Activated naive CD4-positive, alpha-beta T cell treated with anti-CD3 and anti-CD28 coated beads, Interleukin-2, amount 50 U/mL, for 24 hours (primary cell): ENCODE measurements around the gene USP49.

Experiments
- H3K27ac Mint-ChIP-seq: one replicate; pipeline ENCODE4 v1.8.0; 2021; ENCODE audit warnings: mild to moderate bottlenecking, mixed read lengths
- H3K27me3 Mint-ChIP-seq: one replicate; pipeline ENCODE4 v1.8.0; 2021; ENCODE audit warnings: mixed read lengths
- H3K36me3 Mint-ChIP-seq: one replicate; pipeline ENCODE4 v1.8.0; 2021; ENCODE audit warnings: mixed read lengths
- H3K4me1 Mint-ChIP-seq: one replicate; pipeline ENCODE4 v1.8.0; 2021; ENCODE audit warnings: mixed read lengths
- H3K4me3 Mint-ChIP-seq: one replicate; pipeline ENCODE4 v1.8.0; 2021; ENCODE audit warnings: mild to moderate bottlenecking, mixed read lengths
- H3K9me3 Mint-ChIP-seq: one replicate; pipeline ENCODE4 v1.8.0; 2021; ENCODE audit warnings: mixed read lengths

USP49 gene

DNA sequence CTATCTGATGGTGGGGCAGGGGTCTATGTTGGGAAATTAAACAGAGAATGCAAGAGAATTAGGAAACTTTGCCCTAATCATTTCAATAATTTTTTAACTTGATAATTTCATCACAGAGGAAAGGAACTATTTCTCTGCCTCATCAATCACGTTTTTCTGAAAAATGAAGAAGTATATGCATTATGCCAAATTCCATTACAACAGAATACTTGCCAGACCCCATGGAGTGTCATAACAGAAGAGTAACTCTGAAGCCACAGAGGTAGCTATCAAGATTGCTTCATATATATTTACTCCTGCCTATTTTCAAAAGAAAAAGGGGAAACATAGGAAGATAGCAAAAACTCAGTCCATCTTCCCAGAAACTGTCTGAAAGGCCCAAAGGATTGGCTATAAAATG, 5.7 kb upstream of the USP49 start:
- Mint-ChIP-seq H3K27ac (no peak overlapping the region), H3K36me3 (no peaks in the 10 kb centered on the region), H3K4me1 (peaks cover 26% of the 10 kb centered on the region), H3K4me3 (no peak overlapping the region), H3K9me3 (no peaks in the 10 kb centered on the region), H3K27me3 (no peaks in the 10 kb centered on the region)

DNA sequence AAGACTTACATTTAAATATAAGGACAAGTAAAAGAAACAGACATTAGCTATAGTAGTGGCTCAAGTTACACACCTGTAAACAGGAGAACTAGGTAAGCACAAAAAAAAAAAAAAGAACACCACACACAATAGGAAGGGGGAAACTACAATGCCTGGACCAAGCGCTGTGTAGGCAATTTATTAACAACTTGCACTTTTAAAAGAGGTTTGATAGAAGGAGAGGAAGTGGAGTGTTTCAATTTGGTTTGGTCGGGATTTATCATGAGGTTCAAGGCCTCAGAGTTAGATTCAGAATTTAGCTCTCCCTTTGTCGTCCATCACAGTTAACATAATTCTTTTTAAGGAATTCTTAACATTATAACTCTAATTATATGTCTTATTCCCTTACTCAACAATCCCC, 1.1 kb upstream of the USP49 start:
- Mint-ChIP-seq H3K27ac (no peak overlapping the region), H3K4me1 (peaks cover 12% of the 10 kb centered on the region), H3K4me3 (no peak overlapping the region), H3K27me3 (no peaks in the 10 kb centered on the region), H3K9me3 (no peaks in the 10 kb centered on the region), H3K36me3 (no peaks in the 10 kb centered on the region)

DNA sequence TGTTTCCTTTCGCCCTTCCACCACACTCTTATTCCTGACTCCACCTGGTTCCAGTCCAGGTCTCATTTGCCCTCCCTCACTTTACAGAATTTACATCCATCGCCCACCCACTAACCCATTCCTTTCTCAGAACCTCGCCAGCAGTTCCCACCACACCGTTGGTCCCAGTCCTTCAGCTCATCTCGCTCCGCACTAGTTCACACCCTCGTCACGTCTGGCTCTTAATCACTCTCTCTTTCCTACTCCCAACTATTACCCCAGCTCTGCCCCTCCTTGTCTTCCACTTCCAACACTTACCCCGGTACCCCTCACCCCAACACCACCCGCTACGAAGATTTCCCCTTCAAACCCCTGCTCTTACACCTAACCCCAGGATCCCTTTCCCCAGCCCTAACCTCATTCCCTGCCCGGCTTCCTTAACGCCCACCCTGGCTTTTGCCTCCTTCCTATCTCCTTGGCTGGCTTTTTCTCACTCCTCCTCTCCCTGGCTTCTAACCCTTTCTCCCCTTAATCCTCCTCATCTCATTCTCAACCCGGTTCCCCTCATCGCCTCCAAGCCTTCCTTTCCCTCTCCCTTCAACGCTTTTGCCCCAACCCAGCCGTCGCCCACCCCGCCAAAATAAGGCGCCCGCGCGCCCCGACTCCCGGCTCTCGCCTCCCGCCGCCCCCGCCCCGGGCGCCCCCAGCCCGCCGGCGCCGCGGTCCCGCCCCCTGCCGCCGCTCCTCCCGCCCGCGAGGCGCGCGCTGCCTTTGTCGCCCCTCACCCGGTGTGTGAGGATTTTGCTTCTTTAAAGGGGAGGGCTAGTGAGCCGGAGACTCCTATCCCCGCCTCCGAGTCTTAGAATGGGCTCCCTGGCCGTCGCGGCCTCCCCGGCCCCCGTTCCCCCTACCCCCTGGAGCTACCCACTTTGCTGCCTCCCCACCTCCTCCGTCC, 542 bp downstream of the USP49 start:
- Mint-ChIP-seq H3K27me3 (no peaks in the 10 kb centered on the region), H3K36me3 (no peaks in the 10 kb centered on the region), H3K27ac (no peak overlapping the region), H3K4me1 (peaks cover 12% of the 10 kb centered on the region), H3K4me3 (no peak overlapping the region), H3K9me3 (no peaks in the 10 kb centered on the region)

DNA sequence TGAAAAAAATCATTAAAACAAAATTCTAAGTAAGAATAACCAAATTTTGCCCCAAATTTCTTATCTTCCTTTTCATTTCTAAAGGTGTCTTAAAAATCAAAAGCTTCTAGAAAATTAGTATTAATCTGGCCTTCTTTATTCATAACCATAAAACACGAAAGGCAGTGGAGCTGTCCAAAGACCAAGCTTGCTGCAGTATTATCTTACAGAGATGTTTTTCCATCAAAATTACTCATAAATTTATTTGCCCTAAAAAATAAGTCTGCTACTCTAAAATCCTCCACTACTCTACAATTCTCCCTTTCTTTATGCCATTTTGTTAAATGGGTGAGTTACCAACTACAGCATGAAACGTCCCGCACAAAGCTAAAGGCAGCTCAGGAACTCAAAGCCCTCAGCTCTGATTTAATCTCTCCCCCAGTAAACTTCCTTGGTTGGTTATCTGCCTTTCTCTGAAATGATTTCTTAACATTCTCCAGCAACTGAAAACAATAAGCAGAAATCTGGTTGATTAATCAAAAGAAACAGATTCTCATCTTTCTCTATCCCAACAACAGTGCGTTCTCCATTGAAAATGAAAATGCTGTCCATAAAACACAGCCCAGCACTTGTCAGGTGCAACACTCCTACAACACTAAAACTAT, 2.1 kb downstream of the USP49 start:
- peaks cover 12% of the 10 kb centered on the region for H3K4me1 Mint-ChIP-seq
- H3K27me3 Mint-ChIP-seq = no peaks in the 10 kb centered on the region
- no peak overlapping the region for H3K27ac Mint-ChIP-seq
- no peak overlapping the region for H3K4me3 Mint-ChIP-seq
- H3K9me3 Mint-ChIP-seq = no peaks in the 10 kb centered on the region
- H3K36me3 Mint-ChIP-seq = no peaks in the 10 kb centered on the region

DNA sequence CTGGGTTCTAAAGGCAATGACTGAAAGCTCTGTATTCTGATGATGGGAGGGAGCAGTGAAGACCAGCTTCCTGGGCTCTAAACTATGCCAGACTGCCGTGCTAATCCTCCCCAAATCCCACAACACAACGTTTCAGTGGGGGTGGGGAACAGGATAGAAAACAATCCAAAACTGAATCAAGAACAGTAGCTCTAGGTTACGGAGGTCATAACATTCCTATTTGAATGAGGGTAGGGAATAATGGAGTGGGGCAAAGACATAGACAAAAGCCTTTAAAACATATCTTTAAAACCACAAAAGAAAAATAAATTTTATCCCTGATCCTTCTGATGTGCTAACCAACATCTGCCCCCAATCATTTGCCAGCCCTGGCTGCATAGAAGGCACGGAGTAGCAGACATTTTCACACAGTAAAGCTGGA, 7.8 kb downstream of the USP49 start:
- H3K36me3 Mint-ChIP-seq = no peaks in the 10 kb centered on the region
- no peak overlapping the region for H3K27ac Mint-ChIP-seq
- H3K4me1 Mint-ChIP-seq = no peaks in the 10 kb centered on the region
- no peaks in the 10 kb centered on the region for H3K9me3 Mint-ChIP-seq
- no peak overlapping the region for H3K4me3 Mint-ChIP-seq
- H3K27me3 Mint-ChIP-seq = no peaks in the 10 kb centered on the region

DNA sequence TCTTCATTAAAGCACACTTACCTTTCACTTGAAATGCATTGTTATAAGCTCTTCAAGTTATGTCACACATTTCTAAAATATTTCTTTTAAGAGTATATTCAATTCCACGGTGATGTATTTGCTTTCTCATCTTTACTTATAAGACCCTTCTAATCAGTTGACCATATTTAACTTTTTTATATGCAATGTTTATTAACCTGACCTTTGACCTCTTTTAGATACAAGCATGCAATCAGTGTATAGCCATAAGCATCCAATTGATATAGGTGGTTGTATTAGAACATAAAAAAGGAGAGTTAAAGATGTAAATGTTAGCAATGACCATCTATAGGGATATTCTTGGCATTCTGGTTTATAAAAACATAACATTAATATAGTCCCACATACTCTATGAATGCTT, 9.2 kb downstream of the USP49 start:
- Mint-ChIP-seq H3K27ac (no peak overlapping the region), H3K27me3 (no peaks in the 10 kb centered on the region), H3K9me3 (no peaks in the 10 kb centered on the region), H3K4me3 (no peak overlapping the region), H3K36me3 (no peaks in the 10 kb centered on the region), H3K4me1 (no peaks in the 10 kb centered on the region)

DNA sequence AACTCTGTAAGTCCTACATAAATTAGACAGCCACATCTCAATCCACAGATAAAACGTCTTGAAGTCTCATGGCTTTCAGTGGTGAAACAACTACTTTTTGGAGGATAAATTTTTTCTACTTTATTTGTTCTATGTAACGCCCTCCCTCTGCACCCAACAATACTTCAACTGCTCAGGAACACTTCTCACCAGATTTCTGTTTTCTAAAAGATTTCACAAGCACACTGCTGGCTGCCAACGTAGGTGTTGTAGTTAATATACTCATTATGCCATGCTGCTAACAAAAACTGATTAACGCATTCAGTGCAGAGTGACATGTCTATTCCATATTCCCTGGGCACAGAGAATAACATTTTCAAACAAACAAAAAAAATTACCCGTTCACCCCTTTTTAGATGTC, 10.2 kb downstream of the USP49 start:
- Mint-ChIP-seq H3K4me1 (no peaks in the 10 kb centered on the region), H3K36me3 (no peaks in the 10 kb centered on the region), H3K4me3 (no peak overlapping the region), H3K27me3 (no peaks in the 10 kb centered on the region), H3K27ac (no peak overlapping the region), H3K9me3 (no peaks in the 10 kb centered on the region)

DNA sequence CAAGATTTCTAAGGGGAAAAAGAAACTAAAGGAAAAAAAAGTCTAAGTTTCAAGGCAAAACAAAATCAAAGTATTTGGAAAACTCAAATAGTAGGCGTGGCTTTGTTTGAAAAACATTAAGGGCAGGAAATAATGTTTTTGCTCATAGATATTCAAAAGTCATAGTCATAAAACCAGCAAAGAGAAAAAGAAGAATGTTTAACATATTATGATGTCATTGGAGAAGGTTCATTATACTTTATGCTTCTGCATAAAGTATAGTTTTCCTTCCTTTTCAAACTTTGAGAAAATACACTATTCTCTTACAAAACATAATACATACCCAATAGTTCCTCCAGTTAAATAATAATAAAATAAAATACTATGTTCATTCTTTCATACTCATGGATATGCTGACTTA, 13.7 kb downstream of the USP49 start:
- H3K4me3 Mint-ChIP-seq = no peak overlapping the region
- H3K27me3 Mint-ChIP-seq = no peaks in the 10 kb centered on the region
- H3K4me1 Mint-ChIP-seq = no peaks in the 10 kb centered on the region
- H3K36me3 Mint-ChIP-seq = no peaks in the 10 kb centered on the region
- no peak overlapping the region for H3K27ac Mint-ChIP-seq
- no peaks in the 10 kb centered on the region for H3K9me3 Mint-ChIP-seq

DNA sequence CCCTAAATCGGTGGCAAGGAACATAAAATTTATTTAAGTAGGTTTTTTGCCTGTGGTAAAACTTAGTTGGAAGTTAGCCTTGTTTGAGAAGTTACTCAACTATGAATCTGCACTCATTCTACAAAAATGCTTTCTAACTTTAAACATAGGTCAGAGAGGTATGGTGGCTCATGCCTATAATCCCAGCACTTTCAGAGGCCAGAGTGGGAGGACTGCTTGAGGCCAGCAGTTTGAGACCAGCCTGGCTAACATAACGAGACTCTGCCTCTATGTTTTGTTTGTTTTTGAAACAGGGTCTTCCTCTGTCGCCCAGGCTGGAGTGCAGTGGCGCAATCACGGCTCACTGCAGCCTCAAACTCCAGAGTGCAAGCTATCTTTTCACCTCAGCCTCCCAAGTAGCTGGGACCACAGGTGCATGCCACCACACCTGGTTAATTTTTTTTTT, 16.2 kb downstream of the USP49 start:
- Mint-ChIP-seq H3K4me3 (no peak overlapping the region), H3K27ac (no peak overlapping the region), H3K9me3 (no peaks in the 10 kb centered on the region), H3K36me3 (no peaks in the 10 kb centered on the region), H3K4me1 (no peaks in the 10 kb centered on the region), H3K27me3 (no peaks in the 10 kb centered on the region)

DNA sequence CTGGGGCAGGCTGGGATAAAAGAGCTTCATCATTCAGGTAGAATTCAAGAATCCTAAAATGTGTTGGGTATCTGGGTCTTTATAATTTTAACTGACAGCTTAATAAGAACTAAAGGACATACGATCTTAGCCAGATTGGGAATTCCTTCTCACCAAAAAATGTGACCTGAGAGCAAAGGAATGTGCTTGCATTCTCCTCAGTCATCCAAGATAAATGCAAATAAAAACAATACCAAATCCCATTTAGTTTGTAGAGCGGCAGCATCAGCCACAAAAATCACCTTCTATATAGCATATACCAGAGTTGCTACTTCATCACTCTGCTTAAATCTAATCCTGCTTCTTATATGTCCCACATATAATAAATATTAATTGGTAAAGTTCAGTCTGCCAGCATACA, 16.9 kb downstream of the USP49 start:
- Mint-ChIP-seq H3K4me1 (no peaks in the 10 kb centered on the region), H3K36me3 (no peaks in the 10 kb centered on the region), H3K9me3 (no peaks in the 10 kb centered on the region), H3K27me3 (no peaks in the 10 kb centered on the region), H3K27ac (no peak overlapping the region), H3K4me3 (no peak overlapping the region)

DNA sequence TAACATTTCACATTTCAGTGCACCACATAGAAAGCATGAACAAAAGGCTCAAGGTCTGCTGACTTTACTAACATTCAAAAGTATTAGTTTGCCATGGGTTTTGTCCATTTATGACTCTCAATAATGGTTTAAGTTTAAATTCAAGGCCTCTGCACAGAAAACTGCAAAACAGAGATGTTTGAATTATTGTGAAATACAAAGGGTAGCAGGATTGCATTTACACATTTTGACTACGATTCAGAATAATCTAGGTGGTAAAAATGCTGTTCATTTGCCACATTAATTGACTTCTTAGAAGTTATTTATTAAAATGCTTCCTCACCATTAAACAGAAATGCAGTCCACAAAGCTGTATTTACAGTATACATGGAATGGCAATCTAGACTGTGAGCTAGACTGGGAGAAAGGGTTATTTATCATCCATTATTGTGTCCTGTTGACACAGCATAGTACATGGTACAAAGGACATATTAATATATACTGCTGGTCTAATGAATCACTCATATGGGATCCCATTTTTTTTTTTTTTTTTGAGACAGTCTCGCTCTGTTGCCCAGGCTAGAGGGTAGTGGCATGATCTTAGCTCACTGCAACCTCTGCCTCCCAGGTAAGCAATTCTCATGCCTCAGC, 18.0 kb downstream of the USP49 start:
- Mint-ChIP-seq H3K9me3 (no peaks in the 10 kb centered on the region), H3K27me3 (no peaks in the 10 kb centered on the region), H3K36me3 (no peaks in the 10 kb centered on the region), H3K4me1 (no peaks in the 10 kb centered on the region), H3K27ac (no peak overlapping the region), H3K4me3 (no peak overlapping the region)

DNA sequence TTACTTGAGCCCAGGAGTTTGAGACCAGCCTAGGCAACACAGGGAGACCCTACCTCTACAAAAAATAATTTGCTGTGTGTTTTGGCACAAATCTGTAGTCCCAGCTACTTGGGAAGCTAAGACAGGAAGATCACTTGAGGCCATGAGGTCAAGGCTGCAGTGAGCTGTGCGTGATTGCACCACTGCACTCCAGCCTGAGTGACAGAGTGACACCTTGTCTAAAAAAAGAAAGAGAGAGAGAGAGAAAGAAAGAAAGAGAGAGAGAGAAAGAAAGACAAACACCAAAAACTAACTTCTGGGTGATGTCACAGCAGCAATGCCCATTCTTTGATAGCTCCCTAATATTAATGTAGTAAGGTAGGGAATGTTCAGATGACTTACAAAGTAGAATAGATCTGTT, 20.4 kb downstream of the USP49 start:
- Mint-ChIP-seq H3K4me3 (no peak overlapping the region), H3K36me3 (no peaks in the 10 kb centered on the region), H3K9me3 (no peaks in the 10 kb centered on the region), H3K4me1 (no peaks in the 10 kb centered on the region), H3K27ac (no peak overlapping the region), H3K27me3 (no peaks in the 10 kb centered on the region)

DNA sequence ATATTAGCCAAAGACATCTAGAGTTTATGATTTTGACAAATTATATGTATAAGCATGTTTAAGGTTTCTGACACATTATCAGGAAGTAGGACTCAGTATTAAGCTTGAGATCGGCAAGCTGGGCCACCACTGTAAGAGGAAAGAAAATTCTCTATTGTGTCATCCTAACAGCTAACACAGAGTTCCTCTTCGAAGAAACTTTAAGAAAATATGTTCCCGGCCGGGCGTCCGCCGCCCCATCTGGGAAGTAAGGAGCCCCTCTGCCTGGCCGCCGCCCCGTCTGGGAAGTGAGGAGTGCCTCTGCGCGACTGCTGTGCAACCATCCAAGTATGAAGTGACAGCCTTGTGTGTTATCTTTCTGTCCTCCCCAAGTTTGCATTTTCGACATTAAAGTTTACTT, 23.0 kb downstream of the USP49 start:
- no peaks in the 10 kb centered on the region for H3K36me3 Mint-ChIP-seq
- no peaks in the 10 kb centered on the region for H3K4me1 Mint-ChIP-seq
- no peak overlapping the region for H3K27ac Mint-ChIP-seq
- no peaks in the 10 kb centered on the region for H3K9me3 Mint-ChIP-seq
- no peak overlapping the region for H3K4me3 Mint-ChIP-seq
- no peaks in the 10 kb centered on the region for H3K27me3 Mint-ChIP-seq

DNA sequence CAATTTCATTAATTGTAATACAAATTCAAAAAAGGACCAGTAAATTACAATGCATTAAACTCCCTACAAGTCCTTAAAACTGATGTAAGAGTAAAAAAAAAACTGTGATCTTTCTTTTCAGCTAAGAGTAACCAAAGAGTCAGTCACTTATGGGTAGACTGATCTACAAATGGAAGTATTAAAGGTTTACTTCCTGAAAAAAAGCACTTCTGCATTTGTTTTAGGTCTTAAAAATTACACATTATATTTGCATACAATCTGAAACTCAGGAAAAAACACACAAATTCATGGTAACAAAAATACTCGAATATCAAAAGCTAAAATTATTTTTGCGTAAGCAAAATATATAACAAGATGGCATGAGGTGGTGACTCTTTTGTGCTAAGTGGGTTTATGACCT, 23.5 kb downstream of the USP49 start:
- Mint-ChIP-seq H3K36me3 (no peaks in the 10 kb centered on the region), H3K27ac (no peak overlapping the region), H3K4me1 (no peaks in the 10 kb centered on the region), H3K9me3 (no peaks in the 10 kb centered on the region), H3K4me3 (no peak overlapping the region), H3K27me3 (no peaks in the 10 kb centered on the region)

DNA sequence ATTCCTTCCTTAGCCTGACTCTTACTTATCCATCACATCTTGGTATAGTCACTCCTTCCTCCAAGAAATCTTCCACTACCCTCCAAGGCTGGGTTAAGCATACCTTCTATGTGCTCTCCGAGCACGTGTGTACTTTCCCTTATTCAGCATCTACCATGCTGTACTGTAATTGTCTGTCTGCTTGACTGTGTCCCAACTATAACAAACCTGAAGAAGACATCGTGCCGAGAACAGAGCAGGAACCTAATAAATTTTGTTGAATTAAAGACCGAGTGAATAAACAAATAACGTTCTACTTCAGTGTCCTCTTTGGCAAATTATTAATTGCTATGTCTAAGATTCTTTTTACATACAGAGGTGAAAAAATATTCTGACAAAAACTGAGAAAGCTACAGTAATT, 35.8 kb downstream of the USP49 start:
- no peak overlapping the region for H3K27ac Mint-ChIP-seq
- H3K4me1 Mint-ChIP-seq = no peaks in the 10 kb centered on the region
- no peaks in the 10 kb centered on the region for H3K9me3 Mint-ChIP-seq
- no peaks in the 10 kb centered on the region for H3K36me3 Mint-ChIP-seq
- H3K27me3 Mint-ChIP-seq = no peaks in the 10 kb centered on the region
- H3K4me3 Mint-ChIP-seq = no peak overlapping the region

DNA sequence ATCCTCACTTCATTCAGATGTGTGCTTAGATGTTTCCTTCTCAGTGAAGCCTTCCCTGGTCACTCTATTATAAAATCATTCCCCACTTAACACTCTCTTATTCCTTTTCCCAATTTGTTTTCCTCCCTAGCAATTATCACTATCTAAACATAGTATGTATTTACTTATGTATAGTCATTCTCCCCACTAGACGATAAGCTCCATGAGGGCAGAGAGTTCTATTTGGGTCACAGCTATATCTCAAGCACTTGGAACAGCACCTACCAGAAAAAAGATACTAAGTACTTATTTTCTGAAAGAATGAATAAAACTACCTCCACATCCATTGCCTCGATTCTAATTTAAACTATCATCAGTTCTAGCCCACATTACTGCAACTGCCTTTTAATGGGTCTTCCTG, 36.5 kb downstream of the USP49 start:
- no peak overlapping the region for H3K27ac Mint-ChIP-seq
- H3K9me3 Mint-ChIP-seq = no peaks in the 10 kb centered on the region

More for the DNA sequence above, 36.5 kb downstream of the USP49 start:
- no peaks in the 10 kb centered on the region for H3K27me3 Mint-ChIP-seq
- H3K4me1 Mint-ChIP-seq = no peaks in the 10 kb centered on the region
- H3K36me3 Mint-ChIP-seq = no peaks in the 10 kb centered on the region
- no peak overlapping the region for H3K4me3 Mint-ChIP-seq
